Measurements from ENCODE around the gene TOMM20. TPM values are rescaled to one million over a fixed set of nuclear protein-coding genes. Genes with fewer than 3 reads are reported as not detected.
"Not testable (repeated sequence)": the region's sequence is repeated elsewhere in the genome, so short reads cannot be mapped to it uniquely, and the experiment has no call there.

Gene TOMM20
- total RNA-seq, 1 experiment from 2014 or later, result 110 TPM

DNA sequence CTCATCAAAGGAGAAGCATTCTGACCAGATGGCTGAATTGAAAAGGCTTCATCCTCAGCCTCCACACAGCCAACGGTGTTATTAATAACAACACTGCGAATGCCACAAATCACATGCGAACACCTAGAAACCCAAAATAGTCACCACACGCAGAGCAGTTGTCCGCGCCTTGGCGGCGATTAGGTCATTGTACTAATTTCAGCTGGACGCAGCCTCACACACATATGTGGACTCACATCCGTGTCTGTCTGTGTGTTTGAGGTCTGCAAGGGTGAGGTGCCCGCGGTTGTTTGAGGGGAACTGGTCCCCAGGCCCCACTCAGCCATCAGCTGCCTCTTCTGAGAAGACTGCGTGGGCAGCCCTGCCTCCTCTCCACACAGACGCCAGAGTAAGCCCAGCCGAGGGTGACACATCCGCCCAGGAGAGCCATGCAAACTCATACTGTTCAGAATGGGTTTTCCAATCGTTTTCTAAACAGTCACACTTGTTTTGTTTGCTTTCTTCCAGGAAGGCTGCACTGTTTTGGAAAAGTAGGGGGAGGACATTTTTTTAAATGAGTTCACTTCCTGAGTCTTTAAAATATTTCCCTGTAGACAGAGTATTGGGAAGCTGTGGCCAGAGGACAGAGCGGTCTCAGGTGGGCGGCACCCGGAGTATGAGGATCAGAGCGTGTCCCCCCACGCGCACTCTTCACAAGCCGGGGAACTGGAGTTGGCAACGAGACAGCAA is 53.4 kb downstream of the TOMM20 start:
- DNase-seq (ENCODE audit: low read depth, low spot score), result no peak
- in situ Hi-C loops (cut with HindIII; ENCODE audit: low pct_unique_long_range_greater_than_20kb, low sequenced_read_pairs), result loop anchor here (10.0 kb wide), 1 partner anchor 480 kb away; no protein-coding TSS in a partner anchor

DNA sequence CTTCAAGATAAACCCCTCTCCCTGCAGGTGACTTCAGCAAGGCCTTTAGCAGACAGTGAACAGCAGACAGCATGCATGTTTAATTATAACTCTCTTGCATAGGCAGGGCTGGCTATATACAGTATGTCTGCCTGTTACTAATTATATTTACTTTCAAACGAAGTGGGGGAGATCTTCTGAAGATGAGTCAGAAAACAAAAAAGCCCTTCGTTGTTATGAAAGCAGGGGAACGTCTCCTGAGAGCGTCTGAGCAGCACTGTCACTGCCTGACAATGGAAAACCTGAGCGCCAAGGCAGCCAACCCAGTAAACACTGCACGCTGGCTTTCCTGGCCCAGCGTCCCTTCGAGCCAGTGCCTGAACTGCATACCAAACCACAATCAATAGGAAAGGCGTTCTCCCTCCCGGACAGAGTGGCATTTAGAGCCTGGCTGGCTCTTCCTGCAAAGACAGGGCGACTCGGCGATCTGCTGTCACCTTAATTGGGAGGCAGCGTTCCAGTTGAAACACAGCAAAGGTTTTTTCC is 54.1 kb downstream of the TOMM20 start:
- no peak for DNase-seq (ENCODE audit: low read depth, low spot score)
- in situ Hi-C loops (cut with HindIII; ENCODE audit: low pct_unique_long_range_greater_than_20kb, low sequenced_read_pairs), result loop anchor here (10.0 to 25.0 kb wide), 2 partner anchors 337 to 480 kb away; no protein-coding TSS in a partner anchor

DNA sequence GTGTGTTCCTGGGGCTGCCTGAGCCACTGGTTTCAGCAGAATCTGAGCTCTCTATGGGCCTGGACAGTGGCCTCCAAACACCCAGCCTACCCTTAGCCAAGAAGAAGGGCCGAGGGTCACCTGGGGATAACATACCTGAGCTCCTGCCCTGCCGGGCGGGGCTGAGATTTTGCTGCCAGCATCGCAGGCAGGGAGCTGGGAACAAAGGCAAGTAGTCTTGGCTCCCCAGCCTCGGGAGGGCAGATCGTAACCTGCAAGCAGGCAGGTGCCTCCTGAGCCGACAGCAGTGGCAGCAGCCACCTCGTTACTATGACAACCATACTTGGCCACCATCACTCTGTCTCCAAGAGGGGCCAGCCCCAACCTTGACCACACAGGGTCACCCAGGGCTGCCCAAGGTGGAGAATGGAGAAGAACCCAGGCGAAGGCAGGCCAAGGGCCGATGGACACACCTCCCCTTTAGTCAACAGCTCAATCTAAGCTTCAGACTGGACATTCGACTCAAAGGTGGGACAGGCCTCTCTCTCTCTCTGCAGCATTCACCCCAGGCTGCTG is 54.6 kb downstream of the TOMM20 start:
- in situ Hi-C loops (cut with HindIII; ENCODE audit: low pct_unique_long_range_greater_than_20kb, low sequenced_read_pairs), result loop anchor here (10.0 to 25.0 kb wide), 2 partner anchors 337 to 479 kb away; no protein-coding TSS in a partner anchor
- DNase-seq (ENCODE audit: low read depth, low spot score), result no peak

DNA sequence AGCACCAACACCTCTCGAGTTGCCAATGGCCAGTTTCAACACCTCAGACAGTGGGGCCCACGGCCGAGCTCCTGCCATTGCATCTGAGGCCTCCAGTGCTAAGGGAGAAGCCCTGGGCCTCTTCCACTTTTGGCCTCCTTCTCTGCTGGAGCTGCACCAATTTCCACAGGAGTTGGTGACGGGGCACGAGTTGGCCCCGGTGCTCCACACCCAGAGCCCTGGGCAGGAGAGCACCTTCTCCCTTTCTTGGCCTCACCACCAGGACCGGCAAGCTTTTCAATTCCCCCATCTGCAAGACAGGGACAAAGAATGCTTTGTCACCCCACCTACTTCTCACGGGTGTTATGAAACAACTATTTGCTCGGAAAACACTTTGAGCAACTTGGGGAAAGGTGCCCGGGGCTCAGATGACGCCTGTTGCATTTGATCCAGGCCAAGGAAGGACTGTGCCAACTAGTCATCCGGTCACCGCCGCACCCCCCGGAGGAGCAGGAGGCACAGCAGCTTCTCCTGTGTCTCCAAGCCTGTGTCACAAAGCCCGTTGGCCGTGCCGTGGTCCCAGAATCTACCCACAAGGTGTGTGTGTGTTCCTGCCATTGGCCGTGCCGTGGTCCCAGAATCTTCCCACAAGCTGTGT is 55.2 kb downstream of the TOMM20 start:
- in situ Hi-C loops (cut with HindIII; ENCODE audit: low pct_unique_long_range_greater_than_20kb, low sequenced_read_pairs), result loop anchor here (10.0 to 25.0 kb wide), 2 partner anchors 336 to 479 kb away; no protein-coding TSS in a partner anchor
- DNase-seq (ENCODE audit: low read depth, low spot score), result peak; percentile 43

DNA sequence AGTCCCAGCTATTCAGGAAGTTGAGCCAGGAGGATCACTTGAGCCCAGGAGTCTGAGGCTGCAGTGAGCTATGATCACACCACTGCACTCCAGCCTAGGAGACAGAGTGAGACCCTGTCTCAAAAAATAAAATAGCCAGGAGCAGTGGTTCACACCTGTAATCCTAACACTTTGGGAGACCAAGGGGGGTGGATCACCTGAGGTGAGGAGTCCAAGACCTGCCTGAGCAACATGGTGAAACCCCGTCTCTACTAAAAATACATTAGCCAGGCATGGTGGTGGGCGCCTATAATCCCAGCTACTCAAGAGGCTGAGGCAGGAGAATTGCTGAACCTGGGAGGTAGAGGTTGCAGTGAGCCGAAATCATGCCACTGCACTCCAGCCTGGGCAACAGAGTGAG is 56.1 kb downstream of the TOMM20 start:
- in situ Hi-C loops (cut with HindIII; ENCODE audit: low pct_unique_long_range_greater_than_20kb, low sequenced_read_pairs), result loop anchor here (10.0 to 25.0 kb wide), 2 partner anchors 335 to 478 kb away; no protein-coding TSS in a partner anchor
- DNase-seq (ENCODE audit: low read depth, low spot score), result not testable (repeated sequence)

DNA sequence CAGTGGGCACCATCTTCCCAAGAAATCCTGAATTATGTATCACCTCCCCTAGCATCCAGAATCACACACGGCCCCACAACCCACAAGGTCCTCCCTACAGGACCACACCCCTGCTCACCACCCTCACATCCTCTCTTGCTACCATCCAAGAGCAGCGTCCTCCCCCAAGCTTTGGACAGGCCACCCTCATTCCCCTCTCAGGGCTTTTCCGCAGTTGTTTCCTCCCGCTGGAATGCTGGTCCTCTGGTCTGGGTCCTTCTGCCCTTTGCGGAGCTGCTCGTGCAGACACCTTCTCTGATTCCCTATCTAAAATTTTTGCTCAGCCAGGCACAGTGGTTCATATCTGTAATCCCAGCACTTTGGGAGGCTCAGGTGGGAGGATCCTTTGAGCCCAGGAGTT is 56.5 kb downstream of the TOMM20 start:
- in situ Hi-C loops (cut with HindIII; ENCODE audit: low pct_unique_long_range_greater_than_20kb, low sequenced_read_pairs), result loop anchor here (10.0 to 25.0 kb wide), 2 partner anchors 335 to 477 kb away; no protein-coding TSS in a partner anchor
- DNase-seq (ENCODE audit: low read depth, low spot score), result no peak

DNA sequence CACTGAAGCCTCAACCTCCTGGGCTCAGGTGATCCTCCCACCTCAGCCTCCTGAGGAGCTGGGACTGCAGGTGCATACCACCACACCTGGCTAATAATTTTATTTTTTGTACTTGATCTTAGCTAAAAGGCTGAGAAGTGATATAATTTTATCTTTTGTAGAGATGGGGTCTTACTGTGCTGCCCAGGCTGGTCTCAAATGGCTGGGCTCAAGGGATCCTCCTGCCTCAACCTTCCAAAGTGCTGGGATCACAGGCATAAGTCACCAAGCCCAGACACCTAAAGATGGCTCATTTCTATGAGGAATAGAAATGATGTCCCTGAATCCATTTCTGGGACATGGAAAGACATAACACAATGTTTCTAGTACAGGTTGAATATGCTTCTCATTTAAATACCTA is 57.8 kb downstream of the TOMM20 start:
- in situ Hi-C loops (cut with HindIII; ENCODE audit: low pct_unique_long_range_greater_than_20kb, low sequenced_read_pairs), result loop anchor here (10.0 to 25.0 kb wide), 2 partner anchors 334 to 476 kb away; no protein-coding TSS in a partner anchor
- no peak for DNase-seq (ENCODE audit: low read depth, low spot score)

DNA sequence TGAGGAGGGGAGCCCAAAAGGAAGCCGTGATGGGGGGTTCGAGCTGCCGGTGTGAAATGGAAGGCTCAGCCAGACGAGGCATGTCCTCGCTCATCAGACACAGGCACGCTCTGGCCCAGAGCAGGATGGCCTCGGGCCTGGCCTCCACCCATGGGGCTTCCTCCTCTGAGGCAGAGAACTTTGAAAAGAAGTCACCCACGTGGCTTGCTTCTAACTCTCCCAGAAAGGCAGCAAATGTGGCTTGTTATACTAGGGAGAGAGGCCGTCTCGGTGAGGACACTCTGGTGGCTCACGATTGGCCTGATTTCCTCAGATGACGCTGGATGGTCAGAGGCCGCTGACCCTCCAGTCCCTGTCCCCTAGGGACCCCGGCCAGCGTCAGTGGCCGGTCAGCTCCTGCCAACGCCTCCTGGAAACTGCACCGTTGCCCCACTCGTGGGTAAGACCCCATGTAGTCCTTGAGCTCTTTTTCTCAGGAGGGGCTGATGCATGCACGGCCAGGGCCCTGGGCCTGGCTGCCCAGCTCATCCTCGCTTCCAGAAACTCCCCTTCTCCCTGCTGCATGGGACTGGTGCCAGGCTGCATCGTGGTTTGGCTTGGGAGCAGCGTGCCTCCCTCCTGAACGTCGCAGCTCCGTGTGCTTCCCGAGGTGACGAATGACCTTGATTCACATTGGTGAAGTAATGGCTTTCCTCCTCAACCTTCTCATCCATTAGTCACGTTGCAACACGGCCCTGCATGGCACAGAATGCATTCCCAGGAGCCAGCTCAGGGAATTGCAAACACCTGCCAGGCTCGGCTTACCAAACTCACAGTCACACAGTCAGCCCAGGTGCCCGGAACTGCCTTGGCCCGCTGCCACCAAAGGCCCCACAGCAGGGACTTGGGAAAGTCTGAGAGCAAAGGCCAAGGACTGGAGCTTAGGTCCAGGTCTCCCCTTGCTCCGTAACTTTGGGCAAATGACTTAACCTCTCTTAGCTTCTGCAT is 58.8 kb downstream of the TOMM20 start:
- in situ Hi-C loops (cut with HindIII; ENCODE audit: low pct_unique_long_range_greater_than_20kb, low sequenced_read_pairs), result loop anchor here (10.0 to 25.0 kb wide), 2 partner anchors 333 to 475 kb away; no protein-coding TSS in a partner anchor
- no peak for DNase-seq (ENCODE audit: low read depth, low spot score)

DNA sequence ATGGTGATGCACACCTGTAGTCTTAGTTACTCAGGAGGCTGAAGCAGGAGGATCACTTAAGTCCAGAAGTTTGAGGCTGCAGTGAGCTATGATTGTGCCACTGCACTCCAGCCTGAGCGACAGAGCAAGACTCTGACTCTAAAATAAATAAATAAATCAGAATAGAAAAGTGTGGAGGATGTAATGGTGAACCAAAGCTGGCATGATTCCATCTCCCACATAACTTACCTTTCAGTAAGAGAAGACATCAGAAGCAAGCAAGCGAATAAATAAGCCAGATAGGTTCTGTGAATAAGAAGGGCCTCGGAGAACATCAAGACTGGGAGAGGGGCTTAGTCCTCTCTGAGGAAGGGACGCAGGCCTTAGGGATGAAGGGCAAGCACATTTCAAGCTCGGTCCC is 59.5 kb downstream of the TOMM20 start:
- in situ Hi-C loops (cut with HindIII; ENCODE audit: low pct_unique_long_range_greater_than_20kb, low sequenced_read_pairs), result loop anchor here (25.0 kb wide), 1 partner anchor 332 kb away; no protein-coding TSS in a partner anchor
- no peak for DNase-seq (ENCODE audit: low read depth, low spot score)

DNA sequence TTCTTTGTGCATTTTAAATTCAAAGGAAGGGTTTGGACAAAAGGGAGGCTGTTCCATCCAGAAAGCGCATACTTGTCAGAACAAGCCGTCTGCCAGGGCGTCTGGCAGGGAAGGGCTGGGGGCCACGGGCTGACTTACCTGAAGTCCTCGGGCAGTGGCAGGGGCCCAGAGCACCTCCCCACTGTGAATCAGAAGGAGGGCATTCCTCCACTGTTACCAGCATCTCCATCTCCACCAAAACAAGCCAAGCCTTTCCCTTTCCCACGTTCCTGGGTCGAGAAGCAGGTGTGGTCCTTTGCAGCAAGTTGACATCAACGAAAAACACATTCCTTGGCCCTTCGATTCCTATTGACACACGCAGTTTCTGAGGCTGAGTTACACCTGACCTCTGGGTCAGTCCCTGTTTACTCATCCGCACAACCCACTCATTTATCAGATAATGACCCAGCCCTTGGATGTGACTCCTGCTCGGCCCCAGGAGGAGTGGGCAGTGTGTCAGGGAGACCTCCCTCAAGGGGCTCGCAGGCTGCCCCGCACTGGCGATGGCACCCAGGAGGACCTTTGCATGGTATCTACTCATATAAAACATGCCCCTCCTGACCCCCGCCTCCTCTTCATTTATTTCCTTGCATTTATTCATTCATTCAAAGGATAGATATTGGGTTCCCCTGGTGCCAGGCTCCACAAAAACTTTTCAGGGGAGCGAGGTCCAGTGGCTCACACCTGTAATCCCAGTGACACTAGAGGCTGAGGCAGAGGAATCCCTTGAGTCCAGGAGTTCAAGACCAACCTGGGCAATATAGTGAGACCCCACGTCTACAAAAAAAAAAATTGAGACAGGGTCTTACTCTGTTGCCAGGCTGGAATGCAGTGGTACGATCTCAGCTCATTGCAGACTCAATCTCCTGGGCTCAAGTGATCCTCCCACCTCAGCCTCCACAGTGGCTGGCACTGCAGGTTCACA is 60.2 kb downstream of the TOMM20 start:
- in situ Hi-C loops (cut with HindIII; ENCODE audit: low pct_unique_long_range_greater_than_20kb, low sequenced_read_pairs), result loop anchor here (25.0 kb wide), 1 partner anchor 331 kb away; no protein-coding TSS in a partner anchor
- no peak for DNase-seq (ENCODE audit: low read depth, low spot score)

DNA sequence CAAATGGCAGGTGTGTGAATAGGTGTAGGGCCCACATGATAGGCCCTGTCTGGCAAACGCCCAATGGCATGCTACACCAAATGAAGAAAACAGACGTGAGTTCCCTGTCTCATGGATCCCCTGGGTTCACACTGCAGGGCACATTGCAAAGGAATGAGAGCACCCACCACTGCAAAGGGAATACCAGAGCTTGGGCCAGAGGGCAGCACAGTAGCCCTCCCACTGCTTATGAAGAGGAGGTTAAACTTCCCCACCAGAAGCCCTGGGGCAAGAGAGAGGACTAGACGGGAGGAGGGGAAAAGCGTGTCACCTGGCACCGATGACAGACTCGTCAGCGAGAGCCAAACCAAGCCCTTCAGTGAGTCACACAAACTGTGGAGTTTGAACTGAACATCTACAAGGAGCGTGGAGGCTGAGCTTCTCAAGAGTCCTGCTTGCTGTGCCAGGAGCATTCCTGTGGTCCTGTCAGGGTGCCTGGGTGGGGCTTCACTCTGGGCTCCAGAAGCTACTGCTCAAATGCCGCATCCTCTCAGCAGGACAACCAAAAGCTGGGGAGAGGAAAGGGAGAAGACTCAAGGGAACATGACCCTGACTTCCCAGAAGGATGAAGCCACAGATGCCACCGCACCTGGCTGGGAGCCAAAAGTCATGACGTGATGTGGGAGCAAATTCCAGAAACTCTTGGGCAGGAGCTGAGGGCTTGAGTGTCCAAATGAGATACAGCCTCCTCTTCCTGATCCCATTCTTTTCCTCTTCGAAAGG is 61.1 kb downstream of the TOMM20 start:
- in situ Hi-C loops (cut with HindIII; ENCODE audit: low pct_unique_long_range_greater_than_20kb, low sequenced_read_pairs), result loop anchor here (25.0 kb wide), 1 partner anchor 330 kb away; no protein-coding TSS in a partner anchor
- DNase-seq (ENCODE audit: low read depth, low spot score), result peak; percentile 38

DNA sequence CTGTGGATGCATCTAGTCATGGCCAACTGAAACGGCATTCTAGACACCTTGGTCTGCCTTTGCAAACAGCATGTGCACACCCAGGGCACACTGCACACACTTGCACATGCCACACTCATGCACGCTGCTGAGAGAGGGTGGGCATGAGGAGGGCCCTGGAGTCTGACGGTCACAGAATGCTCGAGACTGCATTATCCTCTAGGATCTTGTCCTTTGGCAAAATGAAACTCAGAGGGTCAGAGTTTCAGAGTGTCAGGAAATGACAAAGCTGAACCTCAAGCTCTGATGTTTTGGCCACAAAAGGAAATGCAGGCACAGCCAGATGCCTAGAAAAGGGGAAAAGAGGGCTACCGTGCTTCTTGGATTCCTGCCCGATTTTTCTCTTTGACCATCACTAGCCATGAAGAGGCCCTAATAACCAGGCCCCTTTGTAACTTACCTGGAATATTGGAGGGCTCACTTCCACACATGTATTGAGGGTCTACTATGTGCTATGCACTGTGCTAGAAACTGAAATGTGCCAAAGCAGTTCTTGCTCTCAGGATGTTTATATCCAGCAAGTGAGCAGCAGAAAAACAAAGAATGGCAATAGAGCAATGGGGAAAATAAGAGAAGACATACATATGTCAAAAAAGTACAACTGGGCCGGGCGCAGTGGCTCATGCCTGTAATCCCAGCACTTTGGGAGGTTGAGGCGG is 65.4 kb downstream of the TOMM20 start:
- no peak for DNase-seq (ENCODE audit: low read depth, low spot score)
- in situ Hi-C loops (cut with HindIII; ENCODE audit: low pct_unique_long_range_greater_than_20kb, low sequenced_read_pairs), result loop anchor here (25.0 kb wide), 1 partner anchor 326 kb away; no protein-coding TSS in a partner anchor

DNA sequence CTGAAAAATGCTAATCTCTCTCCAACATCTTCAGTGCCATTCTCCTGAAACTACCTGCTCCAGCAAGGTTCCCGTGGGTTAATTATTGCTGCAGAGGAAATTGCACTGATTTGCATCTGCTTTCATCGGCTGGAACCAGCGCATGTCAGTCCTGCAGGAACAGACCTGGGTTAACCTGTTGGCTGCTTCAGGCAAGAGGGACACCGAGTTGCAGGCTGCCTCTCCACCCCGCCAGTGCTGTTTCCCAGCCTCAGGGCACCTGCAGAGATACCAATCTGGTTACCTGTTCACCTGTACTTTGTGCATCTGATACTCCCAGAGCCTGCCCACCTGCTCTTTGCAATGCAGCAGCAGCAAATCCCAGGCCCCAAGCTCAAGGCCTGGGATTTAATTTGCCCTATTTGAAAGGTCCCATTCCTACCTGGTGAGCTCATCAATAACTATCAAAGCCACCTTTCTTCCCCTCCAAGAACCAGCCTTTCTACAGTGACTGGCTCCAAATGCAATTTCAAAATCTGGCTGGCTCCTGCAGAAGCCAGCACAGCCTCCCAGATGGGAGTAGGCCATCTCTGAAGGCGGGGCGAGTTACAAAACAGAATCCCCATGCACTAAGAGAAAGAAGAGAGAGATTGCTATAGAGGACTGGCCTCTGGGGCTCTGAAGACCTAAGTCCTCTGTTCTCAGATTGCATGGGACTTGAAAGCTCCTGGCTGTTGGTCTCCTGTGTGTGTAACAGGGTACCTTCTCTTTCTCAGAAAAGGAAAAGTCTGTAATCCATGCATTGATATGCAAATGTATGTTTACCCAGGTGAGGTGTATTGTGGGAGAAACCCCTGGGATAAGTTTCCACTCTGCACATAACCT is 67.8 kb downstream of the TOMM20 start:
- DNase-seq (ENCODE audit: low read depth, low spot score), result no peak
- in situ Hi-C loops (cut with HindIII; ENCODE audit: low pct_unique_long_range_greater_than_20kb, low sequenced_read_pairs), result loop anchor here (25.0 kb wide), 1 partner anchor 324 kb away; no protein-coding TSS in a partner anchor
